Natural killer cell (primary cell): ENCODE measurements around the gene MPP1. TPM values are rescaled to one million over a fixed set of nuclear protein-coding genes. Genes with fewer than 3 reads are reported as not detected.

Experiments
- ATAC-seq, 3 donors: fragments of 150-1000 bp in 2 of 3; fragments of 200-7000 bp in 1 of 3; cut with Tn5 transposase; 1 replicate in 1 of 3; 2 replicates in 2 of 3; pipeline ENCODE4 v1.10.0; 2021; ENCODE audit warnings: mild to moderate bottlenecking in 2 of 3, moderate library complexity in 2 of 3
- DNase-seq, 2 donors: peaks; one replicate each; pipeline versions ENCODE4 v3.0.0 to v3.0.0-alpha.2; 2013 to 2021; ENCODE audit warnings: mixed read lengths in 1 of 2
- H3K27ac ChIP-seq: one replicate; pipeline ENCODE4 v1.5.1; 2013; ENCODE audit warnings: mild to moderate bottlenecking, low read length
- H3K27me3 ChIP-seq: one replicate; pipeline ENCODE4 v1.6.1; 2013; ENCODE audit warnings: low read length; ENCODE audit not compliant: control insufficient read depth, insufficient read depth
- H3K36me3 ChIP-seq: one replicate; pipeline ENCODE4 v1.6.1; 2013; ENCODE audit warnings: low read length; ENCODE audit not compliant: control insufficient read depth, insufficient read depth
- H3K4me1 ChIP-seq: one replicate; pipeline ENCODE4 v1.6.1; 2013; ENCODE audit warnings: low read length; ENCODE audit not compliant: control insufficient read depth, insufficient read depth
- H3K4me3 ChIP-seq: one replicate; pipeline ENCODE4 v1.5.1; 2013; ENCODE audit warnings: low read length
- H3K9me3 ChIP-seq: one replicate; pipeline ENCODE4 v1.6.1; 2013; ENCODE audit warnings: low read length; ENCODE audit not compliant: control insufficient read depth, insufficient read depth
- H3K27ac Mint-ChIP-seq, 2 donors: one replicate each; pipeline ENCODE4 v1.8.0; 2022; ENCODE audit warnings: mild to moderate bottlenecking in 2 of 2, mixed read lengths in 2 of 2, moderate library complexity in 1 of 2
- H3K27me3 Mint-ChIP-seq, 2 donors: one replicate each; pipeline ENCODE4 v1.8.0; 2022; ENCODE audit warnings: low read depth in 2 of 2, mixed read lengths in 2 of 2
- H3K36me3 Mint-ChIP-seq: one replicate; pipeline ENCODE4 v1.8.0; 2022; ENCODE audit warnings: mixed read lengths
- H3K4me1 Mint-ChIP-seq, 2 donors: one replicate each; pipeline ENCODE4 v1.8.0; 2022; ENCODE audit warnings: mixed read lengths in 2 of 2
- H3K4me3 Mint-ChIP-seq: one replicate; pipeline ENCODE4 v1.8.0; 2022; ENCODE audit warnings: mild to moderate bottlenecking, moderate library complexity, mixed read lengths
- H3K9me3 Mint-ChIP-seq, 2 donors: one replicate each; pipeline ENCODE4 v1.8.0; 2022; ENCODE audit warnings: mixed read lengths in 2 of 2
- WGBS: methylation state at CpG from one replicate; pipeline ENCODE4 v1.1.7; 2013; ENCODE audit warnings: missing lambda C conversion rate; ENCODE audit not compliant: insufficient coverage; 5-methylcytosine and 5-hydroxymethylcytosine counted together
- intact Hi-C: fragments of 100-400 bp; cut with micrococcal nuclease; formaldehyde crosslinking; loops from one replicate; pipeline ENCODE4 v1.14.2; 2022
- total RNA-seq, 4 donors: library from RNA; stranded (reverse); fragments of 120-200 nt in 1 of 4; gene quantifications; one replicate each; pipeline versions ENCODE4 v1.2.3 to v1.2.4, GENCODE V29; 2013 to 2022
- TF ChIP-seq, protein P1 (sequence below): fragments of 200-600 bp; IDR thresholded peaks from one replicate; pipeline ENCODE4 v1.8.0; 2022; ENCODE audit warnings: antibody characterized with exemption

The MPP1 gene
- total RNA-seq, 3 donors from 2014 or later (not counting 1 experiment from before 2014, with no cell fraction given) = 20.8 to 36.7 (median 27.0) TPM

DNA sequence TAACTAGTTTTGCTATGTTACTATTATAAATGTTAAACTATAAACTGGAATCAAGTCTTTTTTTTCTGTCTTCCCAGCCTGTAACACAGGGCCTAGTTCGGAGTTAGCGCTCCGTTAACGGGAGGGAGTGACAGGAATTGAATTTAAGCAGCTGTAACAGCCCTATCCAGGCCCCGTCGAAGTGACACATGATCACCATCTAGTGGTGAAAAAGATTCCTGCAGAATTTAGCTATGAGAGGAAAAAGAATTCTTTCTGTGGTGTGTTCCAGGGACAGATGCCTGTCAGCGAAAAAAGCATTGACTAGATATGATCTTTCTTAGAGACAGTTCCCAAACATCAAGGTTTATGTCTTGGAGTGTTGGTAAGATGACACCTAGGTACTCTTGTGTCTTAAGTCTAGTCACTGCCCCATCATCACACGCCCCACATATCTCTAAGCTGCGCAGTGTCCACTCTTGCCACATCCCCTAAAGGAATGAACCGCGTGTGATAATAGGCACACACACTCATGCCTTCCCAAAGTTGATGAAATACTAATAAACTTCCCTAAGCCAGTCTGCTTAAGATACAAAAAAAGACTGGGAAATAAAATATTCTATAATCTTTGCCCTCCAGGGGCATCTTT is 56.5 kb downstream of the MPP1 start:
- H3K36me3 ChIP-seq = no peaks in the 10 kb centered on the region
- Mint-ChIP-seq H3K4me1 (peaks cover 30 to 43% of the 10 kb centered on the region in 2 donors), H3K4me3 (peak overlapping the region; percentile 89), H3K27ac (peak overlapping the region; percentile 78 to 84), H3K9me3 (no peaks in the 10 kb centered on the region), H3K27me3 (peaks cover 0 to 7% of the 10 kb centered on the region in 2 donors), H3K36me3 (no peaks in the 10 kb centered on the region)
- TF ChIP-seq, protein P1, sequence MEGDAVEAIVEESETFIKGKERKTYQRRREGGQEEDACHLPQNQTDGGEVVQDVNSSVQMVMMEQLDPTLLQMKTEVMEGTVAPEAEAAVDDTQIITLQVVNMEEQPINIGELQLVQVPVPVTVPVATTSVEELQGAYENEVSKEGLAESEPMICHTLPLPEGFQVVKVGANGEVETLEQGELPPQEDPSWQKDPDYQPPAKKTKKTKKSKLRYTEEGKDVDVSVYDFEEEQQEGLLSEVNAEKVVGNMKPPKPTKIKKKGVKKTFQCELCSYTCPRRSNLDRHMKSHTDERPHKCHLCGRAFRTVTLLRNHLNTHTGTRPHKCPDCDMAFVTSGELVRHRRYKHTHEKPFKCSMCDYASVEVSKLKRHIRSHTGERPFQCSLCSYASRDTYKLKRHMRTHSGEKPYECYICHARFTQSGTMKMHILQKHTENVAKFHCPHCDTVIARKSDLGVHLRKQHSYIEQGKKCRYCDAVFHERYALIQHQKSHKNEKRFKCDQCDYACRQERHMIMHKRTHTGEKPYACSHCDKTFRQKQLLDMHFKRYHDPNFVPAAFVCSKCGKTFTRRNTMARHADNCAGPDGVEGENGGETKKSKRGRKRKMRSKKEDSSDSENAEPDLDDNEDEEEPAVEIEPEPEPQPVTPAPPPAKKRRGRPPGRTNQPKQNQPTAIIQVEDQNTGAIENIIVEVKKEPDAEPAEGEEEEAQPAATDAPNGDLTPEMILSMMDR = peak; percentile 69
- intact Hi-C loops = loop anchor here (1.0 to 5.0 kb wide), 2 partner anchors 24 to 37 kb away; no protein-coding TSS in a partner anchor
- no peaks in the 10 kb centered on the region for H3K27me3 ChIP-seq
- H3K27ac ChIP-seq = peak overlapping the region; percentile 41
- no peaks in the 10 kb centered on the region for H3K9me3 ChIP-seq
- peak overlapping the region; percentile 83 for H3K4me3 ChIP-seq
- ATAC-seq (peak; percentile 63 to 80 (median 65)), DNase-seq (peak in 1 of 2 donors; percentile 85)
- H3K4me1 ChIP-seq = peaks cover 26% of the 10 kb centered on the region
- WGBS = 13% methylated on average over 10 of the region's 11 CpGs

DNA sequence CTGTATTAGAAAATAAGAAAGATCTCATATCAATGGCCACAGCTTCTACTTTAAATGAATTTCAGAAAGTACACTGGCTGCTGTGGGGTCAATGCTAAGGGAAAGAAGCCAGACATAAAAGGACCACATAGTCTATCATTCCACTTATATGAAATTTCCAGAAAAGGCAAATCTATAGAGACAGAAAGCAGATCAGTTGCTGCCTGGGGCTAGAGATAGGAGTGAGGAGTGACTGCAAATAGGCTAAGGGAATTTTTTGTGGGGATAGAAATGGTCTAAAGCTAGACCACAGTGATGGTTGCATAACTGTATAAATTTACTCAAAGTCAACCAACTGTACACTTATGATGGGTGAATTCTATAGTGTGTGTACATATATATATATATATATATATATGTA is 62.7 kb downstream of the MPP1 start:
- peak overlapping the region; percentile 78 to 84 for H3K27ac Mint-ChIP-seq
- H3K4me1 ChIP-seq = peaks cover 40% of the 10 kb centered on the region
- DNase-seq = no peak
- no peaks in the 10 kb centered on the region for H3K36me3 Mint-ChIP-seq
- H3K27ac ChIP-seq = peak overlapping the region; percentile 19
- no peaks in the 10 kb centered on the region for H3K9me3 Mint-ChIP-seq
- ATAC-seq = no peak
- peaks cover 51 to 54% of the 10 kb centered on the region in 2 donors for H3K4me1 Mint-ChIP-seq
- intact Hi-C loops = no loop called here
- H3K4me3 Mint-ChIP-seq = peak overlapping the region; percentile 67
- H3K27me3 Mint-ChIP-seq = no peaks in the 10 kb centered on the region
- H3K36me3 ChIP-seq = no peaks in the 10 kb centered on the region
- TF ChIP-seq, protein P1 = no peak
- H3K9me3 ChIP-seq = no peaks in the 10 kb centered on the region
- no peak overlapping the region for H3K4me3 ChIP-seq
- no peaks in the 10 kb centered on the region for H3K27me3 ChIP-seq

DNA sequence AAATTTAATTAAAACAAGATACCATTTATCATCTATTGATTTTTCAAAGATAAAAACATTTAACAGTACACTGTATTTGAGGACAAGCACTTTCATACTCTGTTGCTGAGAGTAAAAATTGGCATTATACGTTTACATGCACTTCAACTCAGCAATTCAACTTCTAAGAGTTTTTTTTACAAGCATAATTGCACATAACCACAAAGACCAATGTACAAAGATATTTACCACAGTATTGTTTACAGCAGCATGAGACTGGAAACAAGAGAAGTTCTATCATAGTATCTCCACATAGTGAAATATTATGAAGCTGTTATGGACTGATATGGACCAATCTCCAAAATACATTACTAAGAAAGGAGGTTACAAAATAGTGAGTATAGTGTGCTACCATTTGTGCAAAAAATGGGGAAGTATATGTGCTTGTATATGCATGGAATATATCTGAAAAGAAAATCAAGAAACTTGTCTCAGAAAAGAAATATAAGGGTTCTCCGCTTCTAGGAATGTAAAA is 65.3 kb downstream of the MPP1 start:
- Mint-ChIP-seq H3K4me3 (peak overlapping the region; percentile 69), H3K9me3 (no peaks in the 10 kb centered on the region), H3K27me3 (no peaks in the 10 kb centered on the region), H3K36me3 (no peaks in the 10 kb centered on the region), H3K4me1 (peaks cover 64 to 66% of the 10 kb centered on the region in 2 donors), H3K27ac (peak overlapping the region; percentile 86 to 87)
- TF ChIP-seq, protein P1 = no peak
- WGBS = 20% methylated on average over 1 of the region's 2 CpGs
- intact Hi-C loops = no loop called here
- peaks cover 52% of the 10 kb centered on the region for H3K4me1 ChIP-seq
- DNase-seq (no peak), ATAC-seq (peak; percentile 16 to 53 (median 37))
- peak overlapping the region; percentile 60 for H3K27ac ChIP-seq
- no peaks in the 10 kb centered on the region for H3K9me3 ChIP-seq
- no peak overlapping the region for H3K4me3 ChIP-seq
- no peaks in the 10 kb centered on the region for H3K36me3 ChIP-seq
- no peaks in the 10 kb centered on the region for H3K27me3 ChIP-seq
